Activated CD4-positive, alpha-beta memory T cell treated with anti-CD3 and anti-CD28 coated beads, Interleukin-2, amount 10 ng/mL, durations not matched to agents 7 days and 5 days (primary cell): ENCODE data around the gene RAI2. TPM values are rescaled to one million over a fixed set of nuclear protein-coding genes. Genes with fewer than 3 reads are reported as not detected.

Experiments
- CTCF ChIA-PET: fragments of 350-600 bp; sonication (Branson Sonifier 250); formaldehyde crosslinking; loops from one replicate; lab custom pipeline; 2021; ENCODE audit warnings: antibody characterized with exemption, inconsistent platforms; lab: Charles Lee
- POLR2A ChIA-PET: fragments of 350-600 bp; sonication (Branson Sonifier 250); formaldehyde crosslinking; loops from one replicate; lab custom pipeline; 2021; ENCODE audit warnings: antibody characterized with exemption; lab: Charles Lee
- DNase-seq: peaks from one replicate; pipeline ENCODE4 v3.0.0-alpha.2; 2020
- H3K27ac Mint-ChIP-seq: one replicate; pipeline ENCODE4 v1.8.0; 2021; ENCODE audit warnings: mild to moderate bottlenecking, mixed read lengths
- H3K27me3 Mint-ChIP-seq: one replicate; pipeline ENCODE4 v1.8.0; 2021; ENCODE audit warnings: mixed read lengths
- H3K36me3 Mint-ChIP-seq: one replicate; pipeline ENCODE4 v1.8.0; 2021; ENCODE audit warnings: low read depth, mixed read lengths
- H3K4me1 Mint-ChIP-seq: one replicate; pipeline ENCODE4 v1.8.0; 2021; ENCODE audit warnings: mixed read lengths
- H3K4me3 Mint-ChIP-seq: one replicate; pipeline ENCODE4 v1.8.0; 2021; ENCODE audit warnings: mild to moderate bottlenecking, mixed read lengths
- H3K9me3 Mint-ChIP-seq: one replicate; pipeline ENCODE4 v1.8.0; 2021; ENCODE audit warnings: mixed read lengths
- total RNA-seq, 2 experiments: library from RNA; stranded (reverse); gene quantifications; one replicate each; pipeline ENCODE4 v1.2.3, GENCODE V29; 2021

Gene RAI2
- not detected for total RNA-seq

- H3K4me3 Mint-ChIP-seq: no peak within 1 kb of the TSS
- DNase-seq: no peak
- ChIA-PET CTCF (no interaction called here), POLR2A (no interaction called here)
- H3K36me3 Mint-ChIP-seq: no peaks in the 10 kb centered on the region
- H3K4me1 Mint-ChIP-seq: peaks cover 4% of the 10 kb centered on the region
- H3K27me3 Mint-ChIP-seq: peaks cover 41% of the 10 kb centered on the region
- H3K27ac Mint-ChIP-seq: no peak within 1 kb of the TSS
- no peaks in the 10 kb centered on the region for H3K9me3 Mint-ChIP-seq
Observed at GRCh38 chrX:17860811-17861488, at the start of gene RAI2. Gene RAI2 (minus strand): TSS chrX:17861298. CDS start chrX:17802010, 59,288 bp downstream.

- Mint-ChIP-seq H3K4me3 (no peak overlapping the region), H3K4me1 (no peaks in the 10 kb centered on the region), H3K27me3 (peaks cover 2% of the 10 kb centered on the region), H3K27ac (no peak overlapping the region), H3K36me3 (no peaks in the 10 kb centered on the region), H3K9me3 (no peaks in the 10 kb centered on the region)
- CTCF ChIA-PET: no interaction called here
- POLR2A ChIA-PET: interaction anchor here (0.7 kb wide), 1 partner anchor 9 kb away, joined by 3 read pairs; no protein-coding TSS in a partner anchor
- DNase-seq: no peak
Observed at GRCh38 chrX:17888421-17888820, 27.3 kb upstream of the RAI2 start.

DNA sequence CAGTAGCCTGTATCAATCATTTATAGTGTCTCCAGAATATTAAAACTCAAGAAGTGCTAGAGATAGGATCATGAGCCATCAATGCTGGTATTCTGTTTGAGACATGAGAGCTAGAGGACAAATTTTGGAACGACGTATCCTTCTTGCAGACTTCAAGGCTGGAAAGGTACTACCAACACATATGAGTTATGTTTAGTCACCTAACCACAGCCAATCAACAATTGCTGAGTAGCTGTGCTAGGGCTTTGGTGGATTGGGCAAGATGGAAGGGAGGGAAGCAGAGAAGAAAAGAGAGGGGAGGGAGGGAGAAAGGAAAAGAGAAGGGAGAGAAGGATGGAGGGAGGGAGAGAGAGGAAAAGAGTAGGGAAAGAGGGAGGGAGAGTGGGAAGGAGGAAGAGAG, 21.6 kb upstream of the RAI2 start:
- no peak overlapping the region for H3K27ac Mint-ChIP-seq
- no peaks in the 10 kb centered on the region for H3K36me3 Mint-ChIP-seq
- DNase-seq: no peak
- no peaks in the 10 kb centered on the region for H3K9me3 Mint-ChIP-seq
- peaks cover 2% of the 10 kb centered on the region for H3K27me3 Mint-ChIP-seq
- H3K4me1 Mint-ChIP-seq: no peaks in the 10 kb centered on the region
- H3K4me3 Mint-ChIP-seq: no peak overlapping the region
- CTCF ChIA-PET: no interaction called here
- POLR2A ChIA-PET: no interaction called here

- POLR2A ChIA-PET: no interaction called here
- H3K4me1 Mint-ChIP-seq: no peaks in the 10 kb centered on the region
- DNase-seq: no peak
- no peaks in the 10 kb centered on the region for H3K36me3 Mint-ChIP-seq
- no peaks in the 10 kb centered on the region for H3K9me3 Mint-ChIP-seq
- CTCF ChIA-PET: no interaction called here
- H3K4me3 Mint-ChIP-seq: no peak overlapping the region
- H3K27ac Mint-ChIP-seq: no peak overlapping the region
- H3K27me3 Mint-ChIP-seq: peaks cover 4% of the 10 kb centered on the region
Observed at GRCh38 chrX:17878028-17878670, 17.1 kb upstream of the RAI2 start.

DNA sequence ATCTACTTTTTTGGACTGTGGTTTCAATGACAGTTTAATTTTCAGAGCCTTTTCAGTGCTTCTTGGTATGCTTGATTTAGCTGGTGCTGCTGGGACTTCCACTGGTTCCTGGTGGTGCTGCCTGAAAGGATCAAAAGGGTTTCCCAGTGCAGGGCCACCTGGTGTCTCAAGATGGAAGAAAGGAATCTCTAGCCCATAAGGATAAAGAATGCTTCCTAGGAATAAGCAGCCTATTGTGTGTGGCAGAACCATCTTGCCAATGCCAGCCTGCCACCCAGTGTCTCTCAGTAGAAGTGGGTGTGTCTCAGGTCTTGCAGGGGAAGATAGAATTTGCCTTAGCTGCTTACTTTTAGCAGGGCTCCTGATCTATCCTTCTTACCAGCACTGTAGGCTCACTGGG, 15.0 kb upstream of the RAI2 start:
- H3K27me3 Mint-ChIP-seq: peaks cover 5% of the 10 kb centered on the region
- POLR2A ChIA-PET: no interaction called here
- no peaks in the 10 kb centered on the region for H3K9me3 Mint-ChIP-seq
- no peak overlapping the region for H3K27ac Mint-ChIP-seq
- no peak for DNase-seq
- CTCF ChIA-PET: no interaction called here
- H3K4me1 Mint-ChIP-seq: no peaks in the 10 kb centered on the region
- H3K4me3 Mint-ChIP-seq: no peak overlapping the region
- no peaks in the 10 kb centered on the region for H3K36me3 Mint-ChIP-seq

DNA sequence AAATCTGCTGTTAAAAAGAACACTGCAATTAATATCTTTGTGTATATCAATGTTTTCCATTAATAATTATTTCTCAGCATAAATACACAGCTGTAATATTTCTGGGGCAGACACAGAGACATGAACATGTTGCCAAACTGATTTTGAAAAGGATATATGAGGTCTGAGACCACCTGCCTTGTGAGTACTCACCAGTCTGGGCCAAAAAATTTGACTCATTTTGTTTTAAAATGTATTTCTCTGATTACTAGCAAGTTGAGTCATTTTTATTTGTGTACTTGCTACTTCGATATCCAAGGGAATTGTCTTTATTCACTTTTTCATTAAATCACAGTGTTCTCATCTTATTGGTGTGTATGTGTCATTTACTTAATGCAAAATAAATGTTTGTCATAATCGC, 8.5 kb upstream of the RAI2 start:
- Mint-ChIP-seq H3K36me3 (no peaks in the 10 kb centered on the region), H3K4me1 (no peaks in the 10 kb centered on the region), H3K9me3 (no peaks in the 10 kb centered on the region), H3K27ac (no peak overlapping the region), H3K27me3 (peaks cover 1% of the 10 kb centered on the region), H3K4me3 (no peak overlapping the region)
- ChIA-PET POLR2A (no interaction called here), CTCF (no interaction called here)
- no peak for DNase-seq

DNA sequence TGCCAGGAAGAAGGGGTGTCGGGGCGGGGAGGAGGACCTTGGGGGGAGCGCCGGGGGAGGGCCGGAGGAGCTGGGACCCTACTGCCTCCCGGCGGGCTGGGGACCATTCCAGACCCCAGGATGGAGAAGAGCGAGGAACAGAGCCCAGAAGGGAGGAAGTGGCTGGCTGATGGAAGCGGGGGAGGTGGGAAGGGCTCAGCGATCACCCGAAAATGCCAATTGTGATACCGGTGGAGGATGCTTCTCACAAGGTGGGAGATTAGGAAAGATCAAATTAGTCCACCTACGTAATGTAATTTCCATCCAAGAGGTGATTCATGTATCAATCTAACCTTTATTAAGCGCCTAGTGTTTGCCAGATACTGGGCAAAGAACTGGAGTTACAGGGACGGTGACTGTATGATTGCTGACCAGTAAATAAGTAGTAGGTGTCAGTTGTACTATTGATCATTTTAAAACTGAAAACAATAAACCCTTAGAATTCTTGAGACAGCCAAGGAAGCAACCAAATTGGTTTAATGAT, 452 bp upstream of the RAI2 start:
- Mint-ChIP-seq H3K27me3 (peaks cover 39% of the 10 kb centered on the region), H3K4me3 (no peak overlapping the region), H3K4me1 (peaks cover 4% of the 10 kb centered on the region), H3K9me3 (no peaks in the 10 kb centered on the region), H3K27ac (no peak overlapping the region), H3K36me3 (no peaks in the 10 kb centered on the region)
- DNase-seq: no peak
- ChIA-PET CTCF (no interaction called here), POLR2A (no interaction called here)

GRCh38 chrX:17860179-17860780, 818 bp downstream of the RAI2 start:
- Mint-ChIP-seq H3K27ac (no peak overlapping the region), H3K36me3 (no peaks in the 10 kb centered on the region), H3K27me3 (peaks cover 41% of the 10 kb centered on the region), H3K4me3 (no peak overlapping the region), H3K9me3 (no peaks in the 10 kb centered on the region), H3K4me1 (peaks cover 4% of the 10 kb centered on the region)
- POLR2A ChIA-PET: no interaction called here
- no peak for DNase-seq
- CTCF ChIA-PET: no interaction called here

DNA sequence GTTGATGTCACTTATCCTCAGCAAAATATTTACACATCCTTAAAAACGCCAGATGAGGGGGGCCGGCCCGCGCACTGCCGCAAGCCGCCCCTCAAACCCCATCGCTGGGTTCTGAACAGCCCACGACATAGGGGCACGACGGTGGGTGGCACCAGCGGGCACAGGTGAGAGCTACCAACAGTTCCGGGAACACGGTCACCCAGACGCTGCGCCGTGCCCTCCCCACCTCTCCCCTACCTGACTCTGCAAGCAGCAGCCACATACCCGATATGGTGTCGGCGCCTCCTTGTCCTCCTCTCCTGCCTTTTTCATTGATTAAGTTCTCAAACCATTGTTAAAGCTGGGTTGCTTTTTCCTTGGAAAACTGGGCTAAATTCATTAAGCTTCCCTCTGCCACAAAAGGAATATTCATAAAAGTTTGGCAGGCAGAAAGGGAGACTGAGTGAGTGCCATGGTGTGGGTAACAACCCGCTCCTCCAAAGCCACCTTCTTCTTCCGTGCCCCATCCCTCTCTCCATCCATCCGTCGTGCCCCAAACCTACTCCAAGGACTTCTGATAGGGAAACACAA, 1.4 kb downstream of the RAI2 start:
- POLR2A ChIA-PET: no interaction called here
- Mint-ChIP-seq H3K27ac (no peak overlapping the region), H3K9me3 (no peaks in the 10 kb centered on the region), H3K4me3 (no peak overlapping the region), H3K4me1 (peaks cover 4% of the 10 kb centered on the region), H3K27me3 (peaks cover 41% of the 10 kb centered on the region), H3K36me3 (no peaks in the 10 kb centered on the region)
- CTCF ChIA-PET: no interaction called here
- no peak for DNase-seq

DNA sequence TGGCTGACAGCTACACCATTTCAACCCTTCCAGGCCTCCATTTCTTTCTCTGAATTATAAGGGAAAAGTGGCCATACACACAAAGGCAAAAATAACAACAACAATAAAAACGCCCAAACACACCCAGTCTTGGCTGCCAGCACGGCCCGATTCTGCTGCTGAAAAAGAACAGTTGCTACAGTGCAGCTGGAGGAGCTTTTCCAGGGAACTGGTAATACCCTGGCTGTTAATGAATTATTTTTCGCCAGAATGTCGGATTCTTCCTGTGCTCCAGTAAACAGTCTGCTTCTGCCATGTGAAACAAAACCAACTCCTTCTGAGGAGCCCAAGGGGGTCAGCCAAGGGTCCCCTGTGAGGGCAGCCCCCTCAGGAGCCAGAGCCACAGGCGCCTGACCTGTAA, 6.6 kb downstream of the RAI2 start:
- Mint-ChIP-seq H3K4me3 (no peak overlapping the region), H3K27ac (no peak overlapping the region), H3K9me3 (no peaks in the 10 kb centered on the region), H3K27me3 (peaks cover 17% of the 10 kb centered on the region), H3K4me1 (no peaks in the 10 kb centered on the region), H3K36me3 (no peaks in the 10 kb centered on the region)
- ChIA-PET POLR2A (no interaction called here), CTCF (no interaction called here)
- no peak for DNase-seq

DNA sequence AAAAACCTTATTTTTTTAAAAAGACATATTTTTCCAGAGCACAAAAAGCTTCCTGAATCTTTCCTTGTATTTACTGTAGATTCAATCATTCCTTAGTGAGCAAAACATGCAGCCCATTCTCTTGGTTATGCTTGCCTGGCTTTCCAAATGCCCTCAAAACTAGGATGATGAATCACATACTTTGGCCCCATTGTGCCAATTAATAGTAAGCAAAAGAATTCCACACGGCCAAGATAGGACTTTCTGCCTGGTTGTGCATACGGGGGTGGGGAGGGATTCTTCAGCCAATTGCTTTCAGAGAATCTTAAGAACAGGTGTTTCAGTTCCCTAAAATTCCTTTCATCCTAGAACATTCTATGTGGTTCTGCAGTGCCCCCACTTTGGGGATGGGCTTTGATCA, 7.0 kb downstream of the RAI2 start:
- Mint-ChIP-seq H3K27ac (no peak overlapping the region), H3K9me3 (no peaks in the 10 kb centered on the region), H3K27me3 (peaks cover 13% of the 10 kb centered on the region), H3K4me1 (no peaks in the 10 kb centered on the region), H3K4me3 (no peak overlapping the region), H3K36me3 (no peaks in the 10 kb centered on the region)
- DNase-seq: no peak
- POLR2A ChIA-PET: no interaction called here
- CTCF ChIA-PET: no interaction called here

- Mint-ChIP-seq H3K4me1 (no peaks in the 10 kb centered on the region), H3K4me3 (no peak overlapping the region), H3K36me3 (no peaks in the 10 kb centered on the region), H3K27me3 (peaks cover 3% of the 10 kb centered on the region), H3K27ac (no peak overlapping the region), H3K9me3 (no peaks in the 10 kb centered on the region)
- no peak for DNase-seq
- ChIA-PET POLR2A (no interaction called here), CTCF (no interaction called here)
Observed at GRCh38 chrX:17851874-17852273, 9.2 kb downstream of the RAI2 start.

DNA sequence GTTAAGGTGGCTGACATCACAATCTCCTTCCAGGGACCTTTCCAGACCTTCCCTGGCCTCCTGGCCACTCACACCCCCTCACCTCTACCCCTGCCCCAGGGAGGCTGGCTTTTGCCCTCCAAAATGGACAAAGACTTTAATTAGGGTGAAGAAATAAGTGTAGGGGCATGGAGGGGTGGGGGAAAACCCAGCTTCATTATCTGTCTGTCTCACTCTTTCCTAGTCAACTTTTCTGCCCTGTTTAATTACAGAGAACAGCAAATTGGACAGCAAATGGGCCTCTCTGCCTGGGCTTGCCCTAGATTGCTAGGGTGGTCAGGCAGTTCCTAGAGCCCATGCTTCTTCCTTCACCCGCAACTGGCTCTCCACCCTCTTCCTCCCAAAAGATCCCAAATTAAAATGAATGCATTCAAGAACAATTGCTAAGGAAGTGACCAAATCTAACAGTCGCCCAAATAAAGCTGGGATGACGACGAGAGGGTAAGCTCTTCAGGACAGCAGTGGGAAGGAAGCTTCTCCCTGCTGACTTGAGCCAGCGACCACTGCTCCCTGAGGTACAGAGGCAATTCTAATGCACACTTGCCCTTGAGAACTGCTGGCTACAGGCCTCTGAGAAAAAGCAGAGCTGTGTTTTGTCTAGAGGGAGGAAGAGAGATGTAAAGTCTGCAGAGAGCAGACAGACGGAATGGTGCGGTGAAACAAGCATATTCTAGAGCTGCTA, 12.4 kb downstream of the RAI2 start:
- DNase-seq: no peak
- Mint-ChIP-seq H3K27me3 (peaks cover 1% of the 10 kb centered on the region), H3K36me3 (no peaks in the 10 kb centered on the region), H3K27ac (no peak overlapping the region), H3K4me1 (no peaks in the 10 kb centered on the region), H3K4me3 (no peak overlapping the region), H3K9me3 (no peaks in the 10 kb centered on the region)
- ChIA-PET POLR2A (no interaction called here), CTCF (no interaction called here)
